ENCODE results near the gene TNRC6C.

The TNRC6C gene

GRCh38 chr17:78142119-78142861 is 183.8 kb downstream of the TNRC6C start:
- DNase-seq = no peak

GRCh38 chr17:78143214-78144146 is 185.0 kb downstream of the TNRC6C start:
- no peak for DNase-seq

GRCh38 chr17:78144147-78144719 is 185.7 kb downstream of the TNRC6C start:
- DNase-seq = peak; percentile 9

- no peak for DNase-seq
Measured at GRCh38 chr17:78144736-78145641, 186.5 kb downstream of the TNRC6C start.

DNA sequence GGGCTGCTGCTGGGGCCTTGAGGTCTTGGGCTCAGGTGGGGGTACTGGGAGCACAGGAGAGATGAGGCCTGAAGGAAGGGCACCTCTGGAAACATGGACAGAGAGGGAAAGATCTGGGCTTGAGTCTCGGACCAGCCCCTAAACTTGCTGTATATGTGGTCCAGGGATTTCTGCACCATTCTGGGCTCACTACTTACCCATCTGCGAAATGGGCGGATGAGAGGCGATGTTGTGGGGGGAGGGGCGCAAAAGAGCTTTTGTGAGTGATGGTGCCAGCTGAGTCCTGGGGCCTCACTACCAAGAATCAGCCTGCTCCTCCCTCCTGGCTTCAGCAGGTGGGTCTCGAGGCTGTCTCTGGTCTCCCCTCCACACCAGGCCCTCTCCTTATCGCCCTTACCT is 188.0 kb downstream of the TNRC6C start:
- no peak for DNase-seq

DNA sequence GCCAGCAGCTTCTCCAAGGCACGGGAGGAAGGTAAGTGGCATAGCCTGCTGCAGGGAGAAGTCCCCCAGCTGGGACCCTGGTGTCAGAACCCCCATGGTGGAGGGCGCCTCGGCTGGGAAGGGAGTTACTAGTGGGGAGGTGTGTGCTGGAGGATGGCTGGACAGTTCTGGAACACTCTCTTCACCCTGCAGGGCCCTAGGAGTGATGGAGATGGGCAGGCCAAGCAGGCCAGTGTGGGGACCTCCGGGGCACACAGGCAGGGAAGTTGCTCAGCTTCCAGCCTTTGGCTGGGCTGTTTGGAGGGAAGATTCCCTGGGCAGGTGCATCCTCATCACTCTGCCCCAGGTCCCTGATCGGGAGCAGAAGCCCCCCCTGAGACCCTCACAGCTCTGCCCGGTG is 188.4 kb downstream of the TNRC6C start:
- DNase-seq = no peak

GRCh38 chr17:78147315-78147998 is 189.0 kb downstream of the TNRC6C start:
- no peak for DNase-seq

- no peak for DNase-seq
Measured at GRCh38 chr17:78148286-78149016, 189.9 kb downstream of the TNRC6C start.

GRCh38 chr17:78151514-78152008 is 193.1 kb downstream of the TNRC6C start:
- no peak for DNase-seq

DNA sequence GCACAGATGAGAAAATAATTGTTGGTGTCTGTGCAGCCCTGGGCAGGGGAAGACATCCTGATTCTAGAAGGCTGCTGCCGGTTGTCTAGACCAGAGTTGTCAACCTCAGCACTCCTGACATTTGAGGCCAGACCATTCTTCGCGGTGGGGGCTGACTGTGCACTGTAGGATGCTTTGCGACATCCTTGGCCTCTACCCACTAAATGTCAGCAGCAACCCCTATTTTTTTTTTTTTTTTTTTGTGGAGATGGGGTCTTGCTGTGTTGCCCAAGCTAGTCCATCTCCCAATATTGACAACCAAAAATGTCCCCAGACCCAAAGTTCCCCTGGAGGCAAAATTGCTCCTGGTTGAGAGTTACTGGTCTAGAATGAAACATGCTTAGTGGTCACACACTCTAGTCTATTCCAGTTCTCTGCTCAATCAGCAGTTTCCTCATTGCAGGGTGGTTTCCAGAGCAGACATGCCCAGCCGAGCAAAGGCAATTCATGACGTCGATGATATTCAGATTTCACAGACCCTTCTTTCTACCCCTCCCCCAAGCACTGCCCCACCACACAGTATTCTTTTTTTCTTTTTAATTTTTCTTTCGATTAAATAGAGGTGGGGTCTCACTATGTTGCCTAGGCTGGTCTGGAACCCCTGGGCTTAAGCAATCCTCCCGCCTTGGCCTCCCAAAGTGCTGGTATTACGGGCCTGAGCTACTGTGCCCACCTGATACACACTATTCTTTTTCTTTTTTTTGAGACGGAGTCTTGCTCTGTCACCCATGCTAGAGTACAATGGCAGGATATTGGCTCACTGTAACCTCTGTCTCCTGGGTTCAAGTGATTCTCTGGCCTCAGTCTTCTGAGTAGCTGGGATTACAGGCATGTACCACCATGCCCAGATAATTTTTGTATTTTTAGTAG is 196.7 kb downstream of the TNRC6C start:
- DNase-seq = no peak
